Neural crest cell (in vitro differentiated cells): ENCODE measurements around the gene TWIST1. TPM values are rescaled to one million over a fixed set of nuclear protein-coding genes. Genes with fewer than 3 reads are reported as not detected.

ENCODE experiments used
- DNase-seq: peaks from one replicate; pipeline ENCODE4 v3.0.0; 2021; ENCODE audit warnings: low read depth, mixed read lengths, low spot score
- H3K27ac Mint-ChIP-seq: one replicate; pipeline ENCODE4 v1.8.0; 2021; ENCODE audit warnings: mild to moderate bottlenecking, mixed read lengths; ENCODE audit not compliant: unreplicated experiment
- H3K27me3 Mint-ChIP-seq: 2 replicates; pipeline ENCODE4 v1.8.0; 2021; ENCODE audit warnings: low read depth, mild to moderate bottlenecking, mixed read lengths
- H3K36me3 Mint-ChIP-seq: 2 replicates; pipeline ENCODE4 v1.8.0; 2021; ENCODE audit warnings: low read depth, mild to moderate bottlenecking, mixed read lengths
- H3K4me1 Mint-ChIP-seq: 2 replicates; pipeline ENCODE4 v1.8.0; 2021; ENCODE audit warnings: mixed read lengths
- H3K4me3 Mint-ChIP-seq: one replicate; pipeline ENCODE4 v1.8.0; 2021; ENCODE audit warnings: mild to moderate bottlenecking, mixed read lengths
- H3K9me3 Mint-ChIP-seq: 2 replicates; pipeline ENCODE4 v1.8.0; 2021; ENCODE audit warnings: mixed read lengths
- total RNA-seq: library from RNA; stranded (reverse); gene quantifications from 2 replicates; pipeline ENCODE4 v1.2.1, GENCODE V29; 2021
- TF ChIP-seq, protein P1 (sequence below): fragments of 200-600 bp; sonication (generic); conservative IDR thresholded peaks from 2 replicates; pipeline ENCODE4 v1.5.0; 2021; ENCODE audit warnings: antibody characterized with exemption, mild to moderate bottlenecking

The TWIST1 gene
- total RNA-seq, 1 donor from 2014 or later: 8.1 TPM

GRCh38 chr7:19121977-19122588 lies 4.6 kb upstream of the TWIST1 start:
- Mint-ChIP-seq H3K27ac (no peak overlapping the region), H3K4me1 (peaks cover 12% of the 10 kb centered on the region), H3K9me3 (no peaks in the 10 kb centered on the region), H3K4me3 (no peak overlapping the region), H3K36me3 (no peaks in the 10 kb centered on the region), H3K27me3 (peaks cover 92% of the 10 kb centered on the region)
- TF ChIP-seq, protein P1, sequence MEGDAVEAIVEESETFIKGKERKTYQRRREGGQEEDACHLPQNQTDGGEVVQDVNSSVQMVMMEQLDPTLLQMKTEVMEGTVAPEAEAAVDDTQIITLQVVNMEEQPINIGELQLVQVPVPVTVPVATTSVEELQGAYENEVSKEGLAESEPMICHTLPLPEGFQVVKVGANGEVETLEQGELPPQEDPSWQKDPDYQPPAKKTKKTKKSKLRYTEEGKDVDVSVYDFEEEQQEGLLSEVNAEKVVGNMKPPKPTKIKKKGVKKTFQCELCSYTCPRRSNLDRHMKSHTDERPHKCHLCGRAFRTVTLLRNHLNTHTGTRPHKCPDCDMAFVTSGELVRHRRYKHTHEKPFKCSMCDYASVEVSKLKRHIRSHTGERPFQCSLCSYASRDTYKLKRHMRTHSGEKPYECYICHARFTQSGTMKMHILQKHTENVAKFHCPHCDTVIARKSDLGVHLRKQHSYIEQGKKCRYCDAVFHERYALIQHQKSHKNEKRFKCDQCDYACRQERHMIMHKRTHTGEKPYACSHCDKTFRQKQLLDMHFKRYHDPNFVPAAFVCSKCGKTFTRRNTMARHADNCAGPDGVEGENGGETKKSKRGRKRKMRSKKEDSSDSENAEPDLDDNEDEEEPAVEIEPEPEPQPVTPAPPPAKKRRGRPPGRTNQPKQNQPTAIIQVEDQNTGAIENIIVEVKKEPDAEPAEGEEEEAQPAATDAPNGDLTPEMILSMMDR: peak; percentile 80
- no peak for DNase-seq

- TF ChIP-seq, protein P1: no peak
- peaks cover 90% of the 10 kb centered on the region for H3K27me3 Mint-ChIP-seq
- H3K4me1 Mint-ChIP-seq: peaks cover 17% of the 10 kb centered on the region
- H3K9me3 Mint-ChIP-seq: no peaks in the 10 kb centered on the region
- no peaks in the 10 kb centered on the region for H3K36me3 Mint-ChIP-seq
- DNase-seq: no peak
- H3K4me3 Mint-ChIP-seq: peak overlapping the region; percentile 69
- H3K27ac Mint-ChIP-seq: no peak overlapping the region
Observed at GRCh38 chr7:19119870-19120486, 2.5 kb upstream of the TWIST1 start.

DNA sequence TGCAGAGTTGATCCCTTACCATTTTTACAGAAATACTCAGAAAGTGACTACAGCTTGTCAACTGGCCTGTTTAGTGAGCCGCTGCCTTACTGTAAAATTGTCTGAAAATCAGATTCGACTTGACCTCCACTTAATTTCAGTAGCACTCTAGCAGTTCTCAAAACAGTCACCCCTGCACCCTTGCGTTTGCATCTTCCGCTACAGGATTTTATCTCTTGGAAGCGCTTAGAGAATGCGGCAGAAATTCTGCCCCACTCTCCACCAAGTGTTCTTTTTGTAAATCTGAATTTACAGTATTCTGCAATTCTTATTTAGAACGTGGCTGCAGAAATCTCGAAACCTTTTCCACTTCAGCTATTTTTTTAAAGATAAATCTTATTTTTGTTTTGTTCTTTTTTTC lies 1.9 kb upstream of the TWIST1 start:
- TF ChIP-seq, protein P1: no peak
- Mint-ChIP-seq H3K4me1 (peaks cover 17% of the 10 kb centered on the region), H3K27ac (no peak overlapping the region), H3K4me3 (peak overlapping the region; percentile 84), H3K9me3 (no peaks in the 10 kb centered on the region), H3K27me3 (peaks cover 90% of the 10 kb centered on the region), H3K36me3 (no peaks in the 10 kb centered on the region)
- no peak for DNase-seq

DNA sequence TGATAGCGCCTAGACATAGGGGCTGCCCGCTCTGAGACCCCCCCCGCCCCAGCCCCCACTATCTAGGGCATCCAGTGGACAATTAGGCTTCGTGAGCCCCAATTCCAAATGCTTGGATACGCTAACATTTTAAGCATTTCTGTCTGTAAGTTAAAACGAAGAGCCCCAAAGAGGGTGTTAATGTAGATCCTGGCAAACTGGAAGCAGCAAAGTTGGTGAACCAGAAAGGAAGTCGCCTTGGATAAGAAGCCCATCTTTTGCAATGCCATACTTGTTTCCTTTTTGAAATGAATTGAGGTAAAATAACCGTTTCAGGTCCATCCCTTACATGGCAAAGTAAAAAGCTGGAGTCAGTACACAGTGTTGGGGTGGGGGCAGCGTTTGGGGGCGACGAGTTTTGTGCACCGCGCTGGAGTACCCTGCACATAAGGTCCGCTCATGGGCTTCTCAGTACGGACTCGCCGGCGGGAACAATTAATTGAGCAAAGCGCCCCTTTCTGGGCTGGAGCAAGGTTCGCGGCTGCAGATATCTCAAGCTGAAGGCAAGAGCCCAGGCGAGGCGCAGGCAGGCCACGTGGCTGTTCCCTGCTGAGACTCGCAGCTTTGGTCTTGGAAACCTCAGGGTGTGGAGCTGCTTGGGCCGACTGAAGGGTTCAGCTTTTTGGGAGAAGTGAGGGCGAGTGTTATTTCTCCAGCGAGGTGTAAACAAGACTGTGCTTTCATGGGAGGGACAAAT lies 1.4 kb upstream of the TWIST1 start:
- Mint-ChIP-seq H3K27ac (no peak overlapping the region), H3K36me3 (no peaks in the 10 kb centered on the region), H3K9me3 (no peaks in the 10 kb centered on the region), H3K4me1 (peaks cover 17% of the 10 kb centered on the region), H3K4me3 (peak overlapping the region; percentile 84), H3K27me3 (peaks cover 90% of the 10 kb centered on the region)
- DNase-seq: peak; percentile 6
- TF ChIP-seq, protein P1: no peak

GRCh38 chr7:19117870-19118608 lies 603 bp upstream of the TWIST1 start:
- peaks cover 17% of the 10 kb centered on the region for H3K4me1 Mint-ChIP-seq
- peak overlapping the region; percentile 84 for H3K4me3 Mint-ChIP-seq
- H3K9me3 Mint-ChIP-seq: no peaks in the 10 kb centered on the region
- peak overlapping the region; percentile 40 for H3K27ac Mint-ChIP-seq
- H3K36me3 Mint-ChIP-seq: no peaks in the 10 kb centered on the region
- DNase-seq: no peak
- peaks cover 90% of the 10 kb centered on the region for H3K27me3 Mint-ChIP-seq
- TF ChIP-seq, protein P1: no peak
